Chondrocyte (in vitro differentiated cells): ENCODE results near the gene RPL22. TPM values are rescaled to one million over a fixed set of nuclear protein-coding genes. Genes with fewer than 3 reads are reported as not detected.

Source experiments
- DNase-seq: peaks from one replicate; pipeline ENCODE4 v3.0.0; 2021; ENCODE audit warnings: mixed read lengths, low spot score
- H3K27ac Mint-ChIP-seq: one replicate; pipeline ENCODE4 v1.8.0; 2021; ENCODE audit warnings: mild to moderate bottlenecking, moderate library complexity, mixed read lengths; ENCODE audit not compliant: unreplicated experiment
- H3K27me3 Mint-ChIP-seq: 2 replicates; pipeline ENCODE4 v1.8.0; 2021; ENCODE audit warnings: low read depth, mixed read lengths
- H3K36me3 Mint-ChIP-seq: 2 replicates; pipeline ENCODE4 v1.8.0; 2021; ENCODE audit warnings: low read depth, mixed read lengths
- H3K4me1 Mint-ChIP-seq: 2 replicates; pipeline ENCODE4 v1.8.0; 2021; ENCODE audit warnings: low read depth, mild to moderate bottlenecking, mixed read lengths
- H3K4me3 Mint-ChIP-seq: one replicate; pipeline ENCODE4 v1.8.0; 2021; ENCODE audit warnings: mild to moderate bottlenecking, moderate library complexity, mixed read lengths; ENCODE audit not compliant: unreplicated experiment
- H3K9me3 Mint-ChIP-seq: 2 replicates; pipeline ENCODE4 v1.8.0; 2021; ENCODE audit warnings: low read depth, mixed read lengths
- total RNA-seq: library from RNA; stranded (reverse); gene quantifications from 3 replicates; pipeline ENCODE4 v1.2.1, GENCODE V29; 2021
- TF ChIP-seq, protein P1 (sequence below): fragments of 200-600 bp; sonication (generic); IDR thresholded peaks from 2 replicates; pipeline ENCODE4 v1.5.0; 2021; ENCODE audit warnings: antibody characterized with exemption, mild to moderate bottlenecking, moderate library complexity

The RPL22 gene
- total RNA-seq, 1 donor from 2014 or later = 220 TPM

DNA sequence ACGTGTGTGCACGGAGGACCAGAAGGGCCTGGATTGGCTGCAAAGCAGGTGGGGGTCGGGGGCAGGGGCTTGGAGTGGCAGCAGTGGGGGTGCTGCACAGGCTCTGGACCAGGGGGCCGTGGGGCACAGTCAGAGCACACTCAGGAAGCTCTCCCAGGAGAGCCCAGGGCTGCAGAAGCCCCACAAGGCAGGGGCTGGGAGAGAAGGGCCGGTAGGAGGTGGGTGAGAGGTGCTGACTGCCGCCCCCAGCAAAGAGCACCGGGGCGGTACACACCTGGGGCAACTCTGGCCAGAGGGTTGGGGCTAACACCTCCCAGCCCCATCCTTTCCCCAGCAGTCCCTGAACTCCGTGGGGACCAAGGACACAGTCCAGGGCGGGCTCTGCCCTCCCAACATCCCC lies 33.2 kb downstream of the RPL22 start:
- Mint-ChIP-seq H3K27me3 (peaks cover 44% of the 10 kb centered on the region), H3K9me3 (no peaks in the 10 kb centered on the region), H3K36me3 (no peaks in the 10 kb centered on the region), H3K4me3 (no peak overlapping the region), H3K27ac (no peak overlapping the region), H3K4me1 (no peaks in the 10 kb centered on the region)
- no peak for DNase-seq
- TF ChIP-seq, protein P1, sequence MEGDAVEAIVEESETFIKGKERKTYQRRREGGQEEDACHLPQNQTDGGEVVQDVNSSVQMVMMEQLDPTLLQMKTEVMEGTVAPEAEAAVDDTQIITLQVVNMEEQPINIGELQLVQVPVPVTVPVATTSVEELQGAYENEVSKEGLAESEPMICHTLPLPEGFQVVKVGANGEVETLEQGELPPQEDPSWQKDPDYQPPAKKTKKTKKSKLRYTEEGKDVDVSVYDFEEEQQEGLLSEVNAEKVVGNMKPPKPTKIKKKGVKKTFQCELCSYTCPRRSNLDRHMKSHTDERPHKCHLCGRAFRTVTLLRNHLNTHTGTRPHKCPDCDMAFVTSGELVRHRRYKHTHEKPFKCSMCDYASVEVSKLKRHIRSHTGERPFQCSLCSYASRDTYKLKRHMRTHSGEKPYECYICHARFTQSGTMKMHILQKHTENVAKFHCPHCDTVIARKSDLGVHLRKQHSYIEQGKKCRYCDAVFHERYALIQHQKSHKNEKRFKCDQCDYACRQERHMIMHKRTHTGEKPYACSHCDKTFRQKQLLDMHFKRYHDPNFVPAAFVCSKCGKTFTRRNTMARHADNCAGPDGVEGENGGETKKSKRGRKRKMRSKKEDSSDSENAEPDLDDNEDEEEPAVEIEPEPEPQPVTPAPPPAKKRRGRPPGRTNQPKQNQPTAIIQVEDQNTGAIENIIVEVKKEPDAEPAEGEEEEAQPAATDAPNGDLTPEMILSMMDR = no peak

DNA sequence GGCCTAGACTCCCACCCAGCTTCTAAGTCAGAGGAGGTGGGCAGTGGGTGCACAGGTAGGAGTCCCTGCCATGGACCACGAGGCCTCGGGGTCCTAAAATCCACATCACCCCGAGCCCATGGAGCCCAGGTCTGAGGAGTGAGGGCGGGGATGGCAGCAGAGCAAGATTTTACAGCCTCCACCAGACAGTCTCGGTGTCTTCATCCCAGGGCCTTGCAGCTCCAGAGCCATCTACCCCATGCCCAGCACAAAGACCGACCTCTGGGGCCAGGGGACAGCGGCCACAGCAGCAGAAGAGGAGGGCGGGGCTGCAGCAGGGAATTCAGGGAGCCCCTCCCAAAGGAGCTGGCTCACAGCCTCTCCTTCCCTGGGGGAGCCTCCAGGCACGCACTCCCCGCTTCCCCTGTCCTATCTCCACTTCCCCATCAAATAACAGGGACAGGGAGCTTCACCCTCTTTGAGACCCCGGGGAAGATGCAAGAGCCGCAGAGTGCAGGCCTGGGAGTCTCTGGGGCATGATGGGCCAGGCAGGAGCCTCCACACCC lies 33.9 kb downstream of the RPL22 start:
- Mint-ChIP-seq H3K9me3 (no peaks in the 10 kb centered on the region), H3K27me3 (peaks cover 44% of the 10 kb centered on the region), H3K4me1 (no peaks in the 10 kb centered on the region), H3K27ac (no peak overlapping the region), H3K36me3 (no peaks in the 10 kb centered on the region), H3K4me3 (no peak overlapping the region)
- DNase-seq = no peak
- TF ChIP-seq, protein P1 = no peak

DNA sequence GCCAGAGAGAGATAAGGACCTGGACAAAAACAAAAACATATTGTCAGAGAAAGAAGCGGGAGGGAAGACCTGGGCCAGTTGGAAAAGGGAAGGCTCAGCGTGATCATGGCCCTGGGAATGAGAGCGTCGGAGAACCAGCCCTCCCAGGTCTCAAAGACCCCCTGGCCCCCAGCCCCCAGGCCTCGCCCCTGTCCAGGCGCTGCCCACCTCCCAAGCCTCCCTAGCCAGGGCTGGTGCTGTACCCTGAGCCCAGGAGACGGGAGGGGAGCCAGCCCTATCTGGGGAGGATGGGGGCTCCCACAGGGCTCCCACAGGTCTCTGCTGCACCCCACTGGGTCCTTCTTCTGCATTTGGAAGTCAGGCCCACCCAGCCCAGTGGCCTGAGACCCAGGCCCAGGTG lies 34.4 kb downstream of the RPL22 start:
- no peak overlapping the region for H3K27ac Mint-ChIP-seq
- TF ChIP-seq, protein P1 = no peak
- H3K9me3 Mint-ChIP-seq = no peaks in the 10 kb centered on the region
- DNase-seq = no peak
- no peaks in the 10 kb centered on the region for H3K4me1 Mint-ChIP-seq
- H3K4me3 Mint-ChIP-seq = no peak overlapping the region
- H3K27me3 Mint-ChIP-seq = peaks cover 44% of the 10 kb centered on the region
- H3K36me3 Mint-ChIP-seq = no peaks in the 10 kb centered on the region

DNA sequence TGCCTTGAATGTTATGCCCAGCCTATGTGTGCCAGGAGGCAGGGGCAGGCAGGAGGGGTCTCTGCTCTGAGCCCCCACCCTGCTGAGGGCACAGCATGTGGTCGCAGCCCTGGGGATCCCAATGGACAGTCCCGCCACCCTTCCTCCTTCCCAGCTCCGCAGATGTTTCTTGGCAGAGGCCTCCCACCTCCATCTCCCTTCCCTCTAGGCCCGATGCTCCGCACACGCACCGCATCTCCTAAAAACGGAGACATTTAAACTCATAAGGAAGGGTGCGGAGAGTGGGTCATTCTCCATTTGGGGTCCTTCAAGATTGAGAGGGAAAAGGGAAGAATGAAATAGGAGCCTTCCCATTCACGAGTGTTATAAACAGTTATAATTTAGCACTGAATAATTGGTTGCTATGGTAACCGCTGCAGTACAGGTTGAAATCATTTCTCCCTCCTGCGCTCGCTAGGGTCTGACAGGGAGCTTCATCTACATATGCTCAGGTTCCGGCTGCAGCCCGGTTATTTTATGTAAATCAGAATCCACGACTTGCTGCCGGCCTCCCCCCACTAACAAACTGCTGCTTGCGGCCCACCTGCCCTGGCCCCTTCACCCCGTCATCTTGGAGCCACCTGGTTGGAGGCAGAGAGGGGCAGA lies 35.3 kb downstream of the RPL22 start:
- H3K36me3 Mint-ChIP-seq = peaks cover 3% of the 10 kb centered on the region
- H3K4me1 Mint-ChIP-seq = no peaks in the 10 kb centered on the region
- no peak for DNase-seq
- no peak overlapping the region for H3K4me3 Mint-ChIP-seq
- H3K9me3 Mint-ChIP-seq = no peaks in the 10 kb centered on the region
- H3K27me3 Mint-ChIP-seq = peaks cover 39% of the 10 kb centered on the region
- TF ChIP-seq, protein P1 = no peak
- H3K27ac Mint-ChIP-seq = no peak overlapping the region

DNA sequence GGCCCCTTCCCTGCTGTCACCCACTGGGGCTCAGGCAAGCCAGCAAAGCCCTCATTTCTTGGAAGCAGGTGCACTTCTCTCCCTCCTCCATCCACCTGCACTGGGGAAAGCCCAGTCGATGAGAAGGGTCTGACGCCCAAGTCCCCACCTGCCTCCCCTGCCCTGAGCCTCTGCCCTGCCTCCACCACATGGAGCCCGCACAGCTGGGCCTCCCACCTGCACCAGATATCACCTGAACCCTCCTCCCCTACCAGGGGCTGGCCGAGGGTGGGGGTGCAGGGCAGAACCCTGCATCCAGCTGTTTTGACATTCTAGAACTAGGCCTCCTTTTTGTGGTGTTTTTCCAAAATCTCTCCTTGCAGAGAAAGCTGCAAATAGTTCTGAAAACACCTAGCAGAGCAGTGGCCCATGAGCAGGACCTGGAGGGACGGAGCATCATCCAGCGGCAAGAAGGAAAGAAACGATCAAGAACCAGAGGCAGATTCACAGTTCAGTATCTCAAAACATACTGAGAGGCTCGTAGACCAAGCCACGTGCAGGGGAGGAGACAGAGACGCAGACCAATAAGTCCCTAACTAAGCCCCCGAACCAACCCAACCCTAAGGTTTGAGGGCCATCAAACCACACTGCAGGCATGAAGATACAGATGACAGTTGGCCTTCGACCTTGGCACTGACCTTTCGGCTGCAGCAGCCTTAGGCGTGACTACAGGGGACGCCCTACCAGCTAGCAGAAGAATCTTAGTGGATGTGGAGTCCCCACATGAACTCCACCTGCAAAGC lies 36.0 kb downstream of the RPL22 start:
- no peak for DNase-seq
- TF ChIP-seq, protein P1 = no peak
- Mint-ChIP-seq H3K4me3 (no peak overlapping the region), H3K9me3 (no peaks in the 10 kb centered on the region), H3K27me3 (peaks cover 36% of the 10 kb centered on the region), H3K36me3 (peaks cover 3% of the 10 kb centered on the region), H3K27ac (no peak overlapping the region), H3K4me1 (peaks cover under 1% of the 10 kb centered on the region)
